Left renal cortex interstitium (tissue), 4 donors: ENCODE measurements around the gene ACTG2. TPM values are rescaled to one million over a fixed set of nuclear protein-coding genes. Genes with fewer than 3 reads are reported as not detected.
"Not testable (repeated sequence)": the region's sequence is repeated elsewhere in the genome, so short reads cannot be mapped to it uniquely, and the experiment has no call there.

Experiments
- DNase-seq, 4 donors: peaks; one replicate each; pipeline ENCODE4 v3.0.0-alpha.2; 2013; ENCODE audit warnings: low read depth in 4 of 4, low spot score in 2 of 4, missing footprints in 1 of 4
- polyA plus RNA-seq, 4 donors: library from polyadenylated mRNA; unstranded; fragments of 120-200 nt; gene quantifications; one replicate each; pipeline ENCODE4 v1.2.1, GENCODE V29; 2013; ENCODE audit not compliant: insufficient read length in 4 of 4

ACTG2 gene
- polyA plus RNA-seq, 4 donors, result 0.40 to 4.7 (median 0.72) TPM

DNA sequence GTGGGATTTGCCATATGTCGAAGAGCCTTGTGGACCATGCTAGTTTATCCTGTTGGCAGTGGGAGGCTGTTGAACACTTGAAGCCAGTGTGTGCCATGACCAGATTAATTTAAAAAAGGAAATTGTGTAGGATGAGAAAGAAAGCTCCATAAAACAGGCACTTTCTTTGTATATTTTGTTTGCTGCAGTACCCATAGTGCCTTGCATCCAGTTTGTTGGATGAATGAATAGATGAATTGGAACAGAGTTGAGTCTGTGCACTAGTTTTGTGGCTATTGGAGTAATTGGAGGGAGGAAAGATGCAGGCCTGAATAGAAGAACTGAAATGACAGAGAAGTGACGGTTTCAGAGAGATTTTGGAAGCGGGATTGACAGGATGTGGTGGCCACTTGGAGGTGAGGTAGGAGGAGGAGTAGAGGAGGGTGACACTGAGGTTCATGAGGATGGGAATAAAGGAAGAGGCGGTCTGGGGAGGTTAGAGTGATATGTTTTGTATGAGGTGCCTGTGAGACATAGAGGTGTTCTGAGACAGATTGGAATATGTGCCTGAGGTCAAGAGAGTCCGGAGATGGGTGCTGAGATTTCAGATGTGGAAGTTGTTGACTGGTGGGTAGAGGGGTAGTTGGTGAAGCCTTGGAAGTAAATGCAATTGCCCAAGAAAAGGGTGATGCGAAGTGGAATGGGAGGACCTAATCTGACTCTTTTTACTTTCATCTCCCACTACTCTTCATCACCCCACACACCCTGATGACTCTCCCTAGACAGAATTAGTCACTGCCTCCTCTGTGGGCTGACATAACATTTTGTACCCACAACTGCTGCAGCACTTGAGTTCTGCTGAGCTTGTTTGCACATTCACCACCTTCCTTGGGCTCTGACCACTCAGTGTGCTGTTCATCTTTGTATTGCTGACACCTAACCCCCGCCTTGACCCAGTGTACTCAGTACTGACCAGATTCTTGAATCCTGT, 39.0 kb downstream of the ACTG2 start:
- no peak for DNase-seq

DNA sequence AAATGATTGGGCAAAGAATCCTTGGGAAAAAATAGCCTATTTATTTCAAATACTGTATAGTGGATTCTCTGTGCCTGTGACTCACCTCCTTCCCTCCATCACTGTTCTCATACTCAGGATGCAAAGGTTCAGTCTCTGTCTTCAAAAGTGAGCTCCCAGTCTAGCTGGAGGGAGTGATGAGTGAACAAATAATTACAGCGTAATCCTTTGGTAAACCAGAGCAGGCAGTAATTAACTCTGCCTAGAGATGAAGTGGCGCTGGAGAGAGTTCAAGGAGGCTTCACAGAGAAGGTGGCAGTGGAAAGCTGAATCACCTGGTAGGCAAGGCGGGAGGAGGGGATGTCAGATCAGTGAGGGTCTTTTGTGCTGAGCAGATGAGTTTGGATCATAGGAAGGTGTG, 40.4 kb downstream of the ACTG2 start:
- no peak for DNase-seq

DNA sequence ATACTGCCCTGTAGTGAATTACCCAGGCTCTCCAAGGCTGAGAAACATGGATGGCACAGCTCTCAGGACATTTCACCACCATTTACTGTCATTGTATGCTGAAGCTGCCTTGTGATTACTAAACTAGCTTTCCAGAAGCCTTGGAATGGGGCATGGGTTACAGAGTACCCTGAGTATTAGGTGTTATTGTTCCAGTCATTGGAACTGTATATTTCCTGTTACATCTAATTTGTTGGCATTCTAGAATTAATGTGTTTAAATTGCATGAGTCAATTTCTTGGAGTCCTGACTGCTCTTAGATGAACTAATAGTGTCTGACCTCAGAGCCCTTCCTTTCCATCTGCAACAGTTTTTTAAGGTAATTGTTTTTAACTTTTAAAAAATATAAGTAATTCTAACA, 42.8 kb downstream of the ACTG2 start:
- no peak for DNase-seq

DNA sequence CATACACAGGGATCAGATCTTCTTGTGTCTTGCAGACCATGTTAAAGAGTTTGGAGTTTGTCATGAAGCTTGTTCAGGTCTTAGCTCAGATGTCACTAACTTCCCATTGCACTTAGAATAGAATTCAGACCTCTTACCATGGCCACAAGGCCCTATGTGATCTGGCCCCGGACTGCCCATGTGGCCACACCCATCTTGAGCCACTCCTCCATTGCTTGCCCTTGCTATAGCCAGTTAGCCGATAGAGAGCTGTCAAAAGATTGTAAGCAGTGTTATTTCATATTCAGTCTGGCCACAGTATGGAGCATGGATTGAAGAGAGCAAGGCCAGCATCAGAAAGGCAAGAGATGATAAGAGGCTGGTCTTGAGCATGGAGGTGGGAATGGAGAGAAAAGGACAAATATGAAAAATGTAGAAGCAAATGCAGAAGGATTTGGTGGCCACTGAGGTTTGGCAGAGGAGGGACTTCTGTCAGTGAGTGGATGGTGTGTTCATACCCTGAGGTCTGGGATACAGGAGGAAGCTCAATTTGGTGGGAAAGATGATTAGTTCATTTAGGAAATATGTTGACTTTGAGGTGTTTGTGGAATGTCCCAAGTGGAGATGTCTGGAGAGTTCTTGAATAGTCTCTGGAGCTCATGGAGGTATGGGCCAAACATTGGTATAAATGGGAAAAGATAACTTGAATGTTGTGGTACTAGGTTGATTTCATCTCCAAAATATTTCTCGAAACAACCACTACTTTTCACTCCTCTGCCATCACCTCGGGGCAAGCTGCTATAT, 44.5 kb downstream of the ACTG2 start:
- no peak for DNase-seq

DNA sequence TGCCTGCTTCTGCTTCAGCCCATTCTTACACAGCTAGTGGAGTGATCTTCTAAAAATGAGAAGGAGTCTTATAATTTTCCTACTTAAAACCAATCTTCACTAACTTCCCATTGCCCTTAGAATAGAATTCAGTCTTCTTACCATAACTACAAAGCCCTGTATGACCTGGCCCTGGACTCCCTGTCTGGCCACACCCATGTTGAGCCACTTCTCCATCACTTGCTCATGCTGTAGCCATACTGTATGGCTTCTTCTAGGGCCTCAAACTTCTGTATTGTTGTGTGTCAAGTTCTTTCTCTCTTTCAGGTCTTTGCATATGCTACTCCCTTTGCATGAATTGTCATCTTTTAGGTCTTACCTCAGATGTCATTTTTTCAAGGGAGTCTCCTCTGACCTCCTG, 45.1 kb downstream of the ACTG2 start:
- DNase-seq, result no peak

DNA sequence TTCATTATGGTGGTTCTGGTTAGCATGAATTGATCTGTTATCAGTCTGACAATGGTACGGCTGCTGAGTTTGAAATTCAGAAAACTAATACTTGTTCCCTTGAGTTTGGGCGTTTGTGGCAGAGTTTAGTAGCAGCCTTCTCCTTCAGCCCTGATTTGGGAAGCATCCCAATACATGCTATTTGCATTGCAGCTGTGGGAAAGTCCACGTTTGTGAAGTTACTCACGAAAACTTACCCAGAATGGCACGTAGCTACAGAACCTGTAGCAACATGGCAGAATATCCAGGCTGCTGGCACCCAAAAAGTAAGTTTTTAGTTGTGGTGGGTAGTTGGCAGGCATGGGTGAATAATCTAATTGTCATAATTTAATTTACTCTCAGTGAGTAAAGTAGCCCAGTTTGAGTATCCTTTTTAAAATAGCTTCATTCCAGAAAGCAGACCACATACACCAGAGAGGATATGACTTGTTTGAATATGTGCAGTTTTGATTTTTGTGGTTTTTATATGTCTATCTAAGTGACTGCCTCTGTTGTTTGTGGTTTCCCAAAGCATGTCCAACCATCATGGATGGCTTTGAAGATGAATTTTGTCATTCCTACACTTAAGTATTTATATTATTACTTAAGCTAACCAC, 46.0 kb downstream of the ACTG2 start:
- DNase-seq, result no peak

DNA sequence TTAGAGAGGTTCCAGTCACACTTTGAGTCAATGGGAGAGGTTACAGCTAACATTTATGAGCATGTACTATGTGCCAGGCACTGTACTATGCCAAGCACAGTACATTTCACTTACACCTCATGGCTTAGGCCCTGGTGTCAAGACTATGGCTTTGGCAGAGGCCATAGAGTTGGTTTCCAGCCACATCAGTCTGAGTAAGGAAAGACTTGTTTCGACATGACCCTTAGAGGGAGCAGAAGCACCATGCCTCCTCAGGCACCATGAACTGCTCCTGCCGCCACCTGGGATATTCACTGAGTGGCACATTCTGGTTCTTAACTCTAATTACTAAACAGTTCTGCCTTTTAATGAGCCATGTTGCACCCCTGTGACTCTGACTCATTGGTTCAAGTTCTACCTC, 46.6 kb downstream of the ACTG2 start:
- DNase-seq, result no peak

DNA sequence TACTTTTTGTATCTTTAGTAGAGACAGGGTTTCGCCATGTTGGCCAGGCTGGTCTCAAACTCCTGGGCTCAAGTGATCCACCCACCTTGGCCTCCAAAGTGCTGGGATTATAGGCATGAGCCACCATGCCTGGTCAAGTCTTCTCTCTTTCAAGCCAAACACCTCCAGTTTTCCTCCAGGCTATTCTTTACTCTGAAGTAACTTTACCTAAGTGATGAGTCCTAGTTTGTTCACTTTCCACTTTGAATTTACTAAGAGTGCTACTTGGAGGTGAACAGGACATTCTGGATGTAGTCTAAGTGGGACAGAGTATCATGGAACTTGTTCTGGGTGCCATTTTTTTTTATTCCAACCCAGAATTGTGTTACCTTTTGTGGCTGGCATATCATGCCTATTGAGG, 47.3 kb downstream of the ACTG2 start:
- not testable (repeated sequence) for DNase-seq

DNA sequence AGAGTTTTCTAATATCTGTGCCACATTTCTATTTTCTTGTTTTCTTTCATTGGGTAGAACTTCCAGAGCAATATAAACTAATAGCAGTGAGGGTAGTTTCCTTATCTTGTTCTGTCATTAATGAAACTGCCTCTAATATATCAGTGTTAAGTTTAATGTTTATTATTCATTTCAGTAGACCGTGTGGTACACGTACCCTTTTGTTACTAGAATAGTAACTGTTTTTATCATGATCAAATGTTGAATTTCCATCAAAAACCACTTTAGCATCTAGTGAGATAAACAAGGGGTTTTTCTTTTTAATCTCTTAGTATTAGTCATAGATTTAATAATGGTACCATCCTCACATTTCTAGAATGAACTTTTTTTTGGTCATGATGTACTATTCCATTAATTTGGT, 49.9 kb downstream of the ACTG2 start:
- DNase-seq, result no peak

DNA sequence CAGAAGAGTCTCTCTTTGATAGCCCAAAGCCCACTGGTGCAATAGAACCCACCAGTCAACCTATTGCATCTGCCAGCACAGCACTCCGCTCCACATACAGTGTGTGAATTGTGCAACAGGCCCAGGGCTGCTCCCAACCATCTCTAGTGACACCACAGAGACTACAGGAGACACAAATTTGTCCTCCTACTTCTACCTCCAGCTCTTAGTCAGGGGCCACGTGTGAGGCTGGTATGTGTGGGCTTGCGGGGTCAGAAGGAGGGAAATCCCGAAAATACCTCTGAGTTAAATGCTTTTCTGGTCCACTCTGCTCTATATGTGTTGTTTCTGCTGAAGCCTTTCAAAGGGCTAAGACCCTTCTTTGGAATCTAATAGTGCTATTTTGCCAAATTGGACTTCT, 51.9 kb downstream of the ACTG2 start:
- no peak for DNase-seq

DNA sequence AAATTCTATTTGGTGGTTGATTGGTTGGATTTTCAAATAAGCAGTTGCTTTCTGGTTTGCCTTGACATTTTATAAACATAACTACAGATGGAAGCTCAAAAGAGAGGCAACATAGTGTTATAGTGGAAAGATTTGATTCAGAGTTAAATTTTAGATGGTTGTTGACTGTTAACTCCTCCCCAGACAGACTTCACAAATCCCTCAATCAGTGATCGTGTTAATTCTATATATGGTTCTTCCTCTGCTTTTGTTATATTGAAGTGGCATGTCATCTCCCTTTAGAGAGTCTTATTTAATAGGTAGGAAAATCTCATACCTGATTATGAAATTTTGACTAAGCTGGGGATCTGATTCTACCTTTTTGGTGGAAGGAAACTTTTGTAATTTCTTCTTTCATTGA, 53.4 kb downstream of the ACTG2 start:
- no peak for DNase-seq

DNA sequence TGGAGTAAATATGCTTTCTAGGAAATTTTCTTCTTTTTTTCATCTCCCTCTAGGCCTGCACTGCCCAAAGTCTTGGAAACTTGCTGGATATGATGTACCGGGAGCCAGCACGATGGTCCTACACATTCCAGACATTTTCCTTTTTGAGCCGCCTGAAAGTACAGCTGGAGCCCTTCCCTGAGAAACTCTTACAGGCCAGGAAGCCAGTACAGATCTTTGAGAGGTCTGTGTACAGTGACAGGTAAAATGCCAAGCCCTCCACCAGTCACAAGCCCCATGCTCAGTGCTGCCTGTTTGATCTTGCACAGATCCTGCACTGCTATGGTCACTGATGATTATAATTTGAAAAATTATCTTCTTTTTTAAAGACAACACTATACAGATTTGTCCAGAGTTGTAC, 53.9 kb downstream of the ACTG2 start:
- no peak for DNase-seq

DNA sequence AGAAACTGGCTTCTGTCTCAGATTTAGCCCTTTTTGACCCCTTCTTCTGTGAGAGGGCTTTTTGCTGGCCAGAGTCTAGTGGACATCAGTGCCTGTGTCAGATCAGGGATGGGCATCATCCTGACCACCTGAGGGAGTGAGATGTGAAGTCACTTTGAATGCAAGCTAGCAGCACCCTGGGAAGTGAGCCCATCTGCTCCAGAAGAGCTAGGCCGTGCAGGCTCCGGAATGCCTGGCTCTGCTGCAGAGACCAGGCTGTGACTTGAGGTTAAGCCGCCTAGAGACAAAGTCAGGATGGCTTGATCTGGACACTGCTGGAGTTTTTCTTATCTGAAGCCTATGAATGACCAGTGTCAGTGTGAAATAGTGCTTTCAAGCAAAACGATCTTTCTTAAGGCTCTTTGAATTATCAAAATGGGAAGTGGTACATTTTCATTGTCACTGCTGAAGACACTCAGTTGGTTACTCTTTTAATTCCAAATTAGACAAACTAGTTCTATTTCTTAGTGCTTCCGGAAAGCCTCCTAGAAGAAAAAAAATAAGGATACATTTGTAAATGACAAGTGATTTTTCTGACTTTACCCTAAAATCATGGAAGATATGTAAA, 54.7 kb downstream of the ACTG2 start:
- DNase-seq, result no peak

DNA sequence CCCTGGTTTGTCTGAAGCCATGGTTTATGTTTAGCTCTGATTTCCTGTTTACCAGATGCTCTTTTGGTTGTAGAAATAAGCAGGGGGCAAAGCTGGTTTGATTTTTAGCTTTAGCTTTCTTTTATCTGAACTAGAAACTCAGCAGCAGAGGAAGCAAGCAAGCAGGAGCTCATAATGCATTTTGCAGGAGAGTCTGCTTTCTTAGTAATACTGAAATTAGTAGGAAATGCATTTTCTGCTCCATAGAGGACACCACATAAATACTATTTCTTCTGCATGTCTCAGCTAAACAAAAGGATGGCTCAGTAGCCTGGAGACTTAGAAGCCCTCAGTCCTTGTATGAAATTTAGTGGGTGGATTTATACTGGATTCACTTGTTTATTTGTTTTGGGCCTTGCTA, 57.0 kb downstream of the ACTG2 start:
- no peak for DNase-seq

DNA sequence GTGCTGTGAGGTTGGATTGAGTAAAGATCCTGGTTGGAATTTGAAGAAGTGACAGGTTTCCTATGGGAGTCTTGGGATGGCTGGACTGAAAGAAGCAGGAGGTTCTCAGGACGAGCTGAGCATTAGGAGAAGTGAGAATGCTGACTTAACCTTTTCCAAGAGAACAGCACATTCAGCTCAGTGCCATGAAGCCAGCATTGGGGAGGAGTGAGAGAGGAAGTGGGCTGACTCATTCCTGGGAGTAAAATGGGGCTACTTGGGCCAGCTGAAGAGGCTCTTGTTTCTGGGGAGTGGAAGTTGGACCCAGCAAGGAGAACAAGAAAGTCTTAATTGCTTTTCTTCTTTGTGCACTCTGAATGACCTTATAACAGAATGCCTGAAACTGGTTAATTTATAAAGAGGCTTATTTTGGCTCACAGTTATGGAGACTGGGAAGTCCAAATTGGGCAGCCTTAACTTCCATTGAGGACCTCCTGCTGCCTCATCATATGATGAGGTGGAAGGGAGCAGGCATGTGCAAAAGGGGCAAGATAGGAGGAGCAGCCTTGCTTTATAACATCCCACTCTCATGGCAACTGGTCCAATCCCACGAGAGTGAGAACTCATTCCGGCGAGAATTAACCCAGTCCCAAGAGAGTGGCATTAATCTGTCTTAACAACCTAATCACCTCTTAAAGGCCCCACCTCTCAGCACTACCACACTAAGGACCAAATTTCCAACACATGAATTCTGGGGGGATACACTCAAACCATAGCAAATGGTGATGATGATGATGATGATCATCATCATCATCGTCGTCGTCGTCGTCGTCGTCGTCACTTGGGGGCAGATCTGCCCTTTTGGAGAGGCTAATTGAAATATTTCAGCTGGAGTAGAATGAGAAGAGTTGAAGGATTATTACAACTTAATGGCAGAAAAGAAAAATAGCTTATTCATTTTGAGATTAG, 60.0 kb downstream of the ACTG2 start:
- DNase-seq, result no peak

DNA sequence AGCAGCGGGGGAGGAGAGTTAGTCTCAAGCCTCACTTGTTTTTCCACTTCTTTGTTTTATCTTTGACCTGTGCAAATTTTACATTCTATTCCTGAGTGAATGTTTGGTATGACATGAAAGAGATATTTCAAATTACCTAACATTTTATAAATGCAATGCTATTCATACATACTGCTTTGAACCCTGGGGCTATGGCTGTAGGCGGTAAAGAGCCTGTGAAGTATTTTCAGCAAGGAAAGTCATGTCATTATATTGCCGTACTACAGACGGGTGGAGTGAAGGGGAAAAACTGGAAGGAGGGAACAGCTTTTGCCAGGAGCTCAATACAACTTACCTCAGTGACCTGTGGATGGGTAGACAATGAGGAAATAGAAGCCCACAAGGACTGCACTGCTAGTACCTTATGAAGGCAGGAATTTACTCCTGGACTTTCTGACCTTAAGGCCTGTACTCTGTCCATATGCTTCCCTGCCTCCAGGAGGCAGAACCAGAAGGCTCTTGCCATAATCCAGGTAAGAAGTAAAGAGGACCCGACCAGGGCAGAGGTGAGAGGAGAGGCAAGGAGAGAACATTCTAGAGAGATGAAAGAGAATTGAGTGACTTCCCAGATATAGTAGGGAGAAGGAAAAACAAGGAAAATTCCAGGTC, 63.5 kb downstream of the ACTG2 start:
- no peak for DNase-seq

DNA sequence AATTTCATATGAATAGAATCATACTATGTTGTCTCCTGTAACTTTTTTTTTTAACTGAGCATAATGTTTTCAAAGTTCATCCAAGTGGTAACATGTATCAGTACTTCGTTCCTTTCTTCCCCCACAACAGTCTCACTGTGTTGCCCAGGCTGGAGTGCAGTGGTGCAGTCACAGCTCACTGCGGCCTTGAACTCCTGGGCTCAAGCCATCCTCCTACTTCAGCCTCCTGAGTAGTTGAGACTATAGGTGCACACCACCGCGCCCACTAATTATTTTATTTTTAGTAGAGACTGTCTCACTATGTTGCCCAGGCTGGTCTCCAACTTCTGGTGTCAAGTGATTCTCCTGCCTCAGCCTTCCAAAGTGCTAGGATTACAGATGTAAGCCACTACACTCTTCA, 68.5 kb downstream of the ACTG2 start:
- no peak for DNase-seq

DNA sequence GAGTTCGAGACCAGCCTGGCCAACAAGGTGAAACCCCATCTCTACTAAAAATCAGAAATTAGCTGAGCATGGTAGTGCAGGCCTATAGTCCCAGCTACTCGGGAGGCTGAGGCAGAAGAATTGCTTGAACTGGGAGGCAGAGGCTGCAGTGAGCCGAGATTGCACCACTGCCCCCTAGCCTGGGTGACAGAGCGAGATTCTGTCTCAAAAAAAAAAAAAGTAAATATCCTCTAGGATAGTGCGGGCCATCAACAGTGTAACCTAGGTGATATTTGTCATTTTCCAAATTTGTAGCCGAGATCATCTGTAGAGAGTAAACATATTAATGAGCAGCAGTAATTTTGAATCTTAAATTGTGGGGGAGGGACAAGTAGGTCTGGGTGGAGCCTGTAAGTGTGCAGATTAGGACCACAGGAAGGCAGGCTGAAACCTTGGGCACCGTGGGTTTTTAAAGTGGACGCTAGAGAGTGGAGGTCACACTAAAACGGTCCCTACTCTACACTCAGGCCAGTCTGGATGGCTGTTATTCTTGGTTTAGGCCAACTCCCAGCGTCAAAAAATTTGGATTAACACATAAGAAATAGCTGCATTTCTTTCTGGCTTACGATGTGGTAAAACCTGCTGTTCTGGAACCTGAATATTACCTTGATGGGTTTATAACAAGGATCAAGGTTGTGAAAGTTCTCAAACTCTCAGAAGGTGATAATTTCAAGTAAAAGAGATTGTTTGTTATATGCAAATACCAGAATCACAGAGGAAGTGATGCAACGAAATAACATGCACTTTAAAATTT, 69.2 kb downstream of the ACTG2 start:
- no peak for DNase-seq

DNA sequence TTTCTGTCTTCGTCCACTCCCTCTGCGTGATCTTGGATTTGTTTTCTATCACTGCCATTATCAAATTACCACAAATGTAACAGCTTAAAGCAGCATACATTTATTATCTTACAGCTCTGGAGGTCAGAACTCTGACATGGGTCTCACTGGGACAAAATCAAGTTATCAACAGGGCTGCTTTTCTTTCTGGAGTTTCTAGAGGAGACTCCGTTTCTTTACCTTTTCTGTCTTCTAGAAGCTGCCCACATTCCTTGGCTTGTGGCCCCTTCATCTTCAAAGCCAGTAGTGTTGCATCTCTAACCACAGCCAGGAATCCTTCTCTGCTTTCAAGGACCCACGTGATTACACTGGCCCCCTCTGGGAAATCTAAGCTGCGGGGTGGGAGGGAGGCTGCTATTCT, 70.0 kb downstream of the ACTG2 start:
- DNase-seq, result no peak
